ENCODE results near the gene COL16A1.

GRCh38 chr1:31671561-31672201 lies 32.1 kb downstream of the COL16A1 start:
- TF ChIP-seq BHLHE40 (IDR thresholded peaks at IDR 0.05; ENCODE audit: borderline replicate concordance) (no peak), TARDBP (IDR thresholded peaks at IDR 0.05) (no peak), L3MBTL2 (conservative IDR thresholded peaks at IDR 0.05) (no peak), FOXK2 (IDR thresholded peaks at IDR 0.05) (no peak), FOXA1 (IDR thresholded peaks at IDR 0.05) (no peak), ARNT (IDR thresholded peaks at IDR 0.05) (no peak)

All from HEK293T (cell line).